ENCODE results near the gene OTUD1. TPM values are rescaled to one million over a fixed set of nuclear protein-coding genes. Genes with fewer than 3 reads are reported as not detected.

OTUD1 gene
- total RNA-seq, 2 donors from 2014 or later: 6.6 to 20.7 TPM

DNA sequence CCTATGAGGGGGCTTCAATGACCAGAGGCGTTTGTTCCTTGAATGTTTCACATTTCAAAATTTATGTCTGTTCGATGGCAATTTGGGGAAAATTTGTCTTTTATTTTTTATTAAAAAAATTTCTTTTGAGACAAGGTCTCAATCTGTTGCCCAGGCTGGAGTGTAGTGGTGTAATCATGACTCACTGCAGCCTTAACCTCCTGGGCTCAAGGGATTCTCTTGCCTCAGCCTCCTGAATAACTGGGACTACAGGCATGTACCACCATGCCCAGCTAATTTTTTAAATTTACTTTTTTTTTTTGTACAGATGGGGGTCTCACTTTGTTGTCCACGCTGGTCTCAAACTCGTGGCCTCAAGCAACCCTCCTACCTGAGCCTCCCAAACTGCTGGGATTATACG is 39.7 kb downstream of the OTUD1 start:
- H3K9ac ChIP-seq (ENCODE audit: low read depth in 2 of 2, low read length in 2 of 2): no peak overlapping the region
- intact Hi-C loops (cut with DNase I): no loop called here
- no peak for TF ChIP-seq CTCF (IDR thresholded peaks at IDR 0.05)
- H3K27me3 ChIP-seq: no peaks in the 10 kb centered on the region
- H3K4me3 ChIP-seq: no peak overlapping the region
- no peak for DNase-seq
- H3K27ac ChIP-seq: no peak overlapping the region
- no peaks in the 10 kb centered on the region for H3K36me3 ChIP-seq
- no peaks in the 10 kb centered on the region for H3K4me1 ChIP-seq
- H3K9me3 ChIP-seq: no peaks in the 10 kb centered on the region

GRCh38 chr10:23479798-23480473 is 41.1 kb downstream of the OTUD1 start:
- H3K36me3 ChIP-seq: no peaks in the 10 kb centered on the region
- H3K9ac ChIP-seq (ENCODE audit: low read depth in 2 of 2, low read length in 2 of 2): no peak overlapping the region
- TF ChIP-seq CTCF (IDR thresholded peaks at IDR 0.05): no peak
- H3K27me3 ChIP-seq: no peaks in the 10 kb centered on the region
- H3K4me3 ChIP-seq: no peak overlapping the region
- H3K27ac ChIP-seq: no peak overlapping the region
- H3K4me1 ChIP-seq: no peaks in the 10 kb centered on the region
- DNase-seq: no peak
- intact Hi-C loops (cut with DNase I): no loop called here
- H3K9me3 ChIP-seq: no peaks in the 10 kb centered on the region

DNA sequence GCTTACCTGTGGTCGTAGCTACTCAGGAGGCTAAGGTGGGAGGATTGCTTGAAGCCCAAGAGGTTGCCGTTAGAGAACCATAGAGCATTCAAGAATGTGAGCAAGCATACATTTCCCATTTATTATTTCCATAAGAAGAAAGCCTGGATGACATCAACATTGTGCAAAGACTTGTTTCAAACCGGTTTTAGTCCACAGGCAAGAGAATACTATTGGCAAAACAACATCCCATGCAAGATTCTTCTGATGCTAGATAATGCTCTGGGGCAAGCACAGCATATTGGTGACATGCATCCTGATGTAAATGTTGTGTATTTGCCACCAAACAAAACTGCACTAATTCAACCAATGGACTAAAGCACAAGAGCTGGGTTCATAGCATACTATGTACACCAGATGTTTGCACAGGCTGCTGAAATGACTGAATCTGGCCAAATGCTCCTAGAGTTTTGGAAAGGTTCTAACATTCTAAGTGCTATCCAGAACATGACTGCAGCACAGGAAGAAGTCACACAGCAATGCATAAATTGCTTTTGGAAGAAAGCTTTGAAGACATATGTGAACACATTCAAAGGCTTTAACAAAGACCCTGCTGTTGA is 42.6 kb downstream of the OTUD1 start:
- Histone ChIP-seq H3K27ac (no peak overlapping the region), H3K4me1 (no peaks in the 10 kb centered on the region), H3K27me3 (no peaks in the 10 kb centered on the region), H3K36me3 (no peaks in the 10 kb centered on the region), H3K4me3 (no peak overlapping the region), H3K9me3 (no peaks in the 10 kb centered on the region), H3K9ac (ENCODE audit: low read depth in 2 of 2, low read length in 2 of 2) (no peak overlapping the region)
- no peak for TF ChIP-seq CTCF (IDR thresholded peaks at IDR 0.05)
- DNase-seq: no peak
- intact Hi-C loops (cut with DNase I): no loop called here

- TF ChIP-seq CTCF (IDR thresholded peaks at IDR 0.05): no peak
- Histone ChIP-seq H3K9ac (ENCODE audit: low read depth in 2 of 2, low read length in 2 of 2) (no peak overlapping the region), H3K27ac (no peak overlapping the region), H3K27me3 (no peaks in the 10 kb centered on the region), H3K36me3 (no peaks in the 10 kb centered on the region), H3K4me1 (no peaks in the 10 kb centered on the region), H3K4me3 (no peak overlapping the region), H3K9me3 (no peaks in the 10 kb centered on the region)
- intact Hi-C loops (cut with DNase I): no loop called here
- no peak for DNase-seq
These were observed 51.2 kb downstream of the OTUD1 start for GRCh38 chr10:23490115-23490514.

Small RNA genes lying within 50 kb of the gene (microRNA-seq; reads per million reads assigned to microRNA genes)
- not detected for gene MIR1254-2

Other genes starting within 250 kb of the OTUD1 start
- gene PTF1A, start 246.8 kb upstream of the OTUD1 start, total RNA-seq: not detected
- gene C10orf67, start 94.3 kb upstream of the OTUD1 start, total RNA-seq: not detected